Activated naive CD4-positive, alpha-beta T cell treated with anti-CD3 and anti-CD28 coated beads, Interleukin-2, amount 50 U/mL, for 24 hours (primary cell): ENCODE measurements around the gene CDKL5.
"Not testable (repeated sequence)": the region's sequence is repeated elsewhere in the genome, so short reads cannot be mapped to it uniquely, and the experiment has no call there.

Experiments
- H3K27ac Mint-ChIP-seq: one replicate; pipeline ENCODE4 v1.8.0; 2021; ENCODE audit warnings: mild to moderate bottlenecking, mixed read lengths
- H3K27me3 Mint-ChIP-seq: one replicate; pipeline ENCODE4 v1.8.0; 2021; ENCODE audit warnings: mixed read lengths
- H3K36me3 Mint-ChIP-seq: one replicate; pipeline ENCODE4 v1.8.0; 2021; ENCODE audit warnings: mixed read lengths
- H3K4me1 Mint-ChIP-seq: one replicate; pipeline ENCODE4 v1.8.0; 2021; ENCODE audit warnings: mixed read lengths
- H3K4me3 Mint-ChIP-seq: one replicate; pipeline ENCODE4 v1.8.0; 2021; ENCODE audit warnings: mild to moderate bottlenecking, mixed read lengths
- H3K9me3 Mint-ChIP-seq: one replicate; pipeline ENCODE4 v1.8.0; 2021; ENCODE audit warnings: mixed read lengths

Gene CDKL5

GRCh38 chrX:18579495-18579894 lies 154.1 kb downstream of the CDKL5 start:
- Mint-ChIP-seq H3K27me3 (no peaks in the 10 kb centered on the region), H3K4me3 (no peak overlapping the region), H3K9me3 (no peaks in the 10 kb centered on the region), H3K27ac (no peak overlapping the region), H3K36me3 (no peaks in the 10 kb centered on the region), H3K4me1 (no peaks in the 10 kb centered on the region)

- H3K4me3 Mint-ChIP-seq: no peak overlapping the region
- no peaks in the 10 kb centered on the region for H3K36me3 Mint-ChIP-seq
- H3K27ac Mint-ChIP-seq: no peak overlapping the region
- H3K4me1 Mint-ChIP-seq: no peaks in the 10 kb centered on the region
- H3K9me3 Mint-ChIP-seq: no peaks in the 10 kb centered on the region
- no peaks in the 10 kb centered on the region for H3K27me3 Mint-ChIP-seq
Observed at GRCh38 chrX:18582910-18583493, 157.6 kb downstream of the CDKL5 start.

- not testable (repeated sequence) for H3K4me3 Mint-ChIP-seq, H3K27me3 Mint-ChIP-seq, H3K27ac Mint-ChIP-seq, H3K9me3 Mint-ChIP-seq, H3K4me1 Mint-ChIP-seq
- peaks cover 12% of the 10 kb centered on the region for H3K36me3 Mint-ChIP-seq
Observed at GRCh38 chrX:18589292-18589691, 163.9 kb downstream of the CDKL5 start.

- Mint-ChIP-seq H3K27ac (no peak overlapping the region), H3K27me3 (no peaks in the 10 kb centered on the region), H3K36me3 (peaks cover 12% of the 10 kb centered on the region), H3K4me1 (no peaks in the 10 kb centered on the region), H3K9me3 (no peaks in the 10 kb centered on the region), H3K4me3 (no peak overlapping the region)
Observed at GRCh38 chrX:18591834-18592233, 166.4 kb downstream of the CDKL5 start.

- H3K36me3 Mint-ChIP-seq: peaks cover 14% of the 10 kb centered on the region
Observed at GRCh38 chrX:18594079-18594478, 168.7 kb downstream of the CDKL5 start.

GRCh38 chrX:18596096-18596495 lies 170.7 kb downstream of the CDKL5 start:
- H3K9me3 Mint-ChIP-seq: no peaks in the 10 kb centered on the region
- no peaks in the 10 kb centered on the region for H3K27me3 Mint-ChIP-seq
- H3K36me3 Mint-ChIP-seq: peaks cover 10% of the 10 kb centered on the region
- H3K27ac Mint-ChIP-seq: no peak overlapping the region
- H3K4me3 Mint-ChIP-seq: no peak overlapping the region
- H3K4me1 Mint-ChIP-seq: no peaks in the 10 kb centered on the region

More at GRCh38 chrX:18594079-18594478, 168.7 kb downstream of the CDKL5 start:
- H3K4me3 Mint-ChIP-seq: no peak overlapping the region
- H3K4me1 Mint-ChIP-seq: no peaks in the 10 kb centered on the region
- no peaks in the 10 kb centered on the region for H3K9me3 Mint-ChIP-seq
- H3K27me3 Mint-ChIP-seq: no peaks in the 10 kb centered on the region
- no peak overlapping the region for H3K27ac Mint-ChIP-seq

GRCh38 chrX:18598413-18598812 lies 173.0 kb downstream of the CDKL5 start:
- Mint-ChIP-seq H3K27me3 (no peaks in the 10 kb centered on the region), H3K27ac (no peak overlapping the region), H3K4me3 (no peak overlapping the region), H3K36me3 (peaks cover 6% of the 10 kb centered on the region), H3K4me1 (no peaks in the 10 kb centered on the region), H3K9me3 (no peaks in the 10 kb centered on the region)

- Mint-ChIP-seq H3K36me3 (peaks cover 13% of the 10 kb centered on the region), H3K27ac (no peak overlapping the region)
Observed at GRCh38 chrX:18607966-18608365, 182.6 kb downstream of the CDKL5 start.

GRCh38 chrX:18613930-18614639 lies 188.7 kb downstream of the CDKL5 start:
- H3K4me1 Mint-ChIP-seq: no peaks in the 10 kb centered on the region
- H3K27ac Mint-ChIP-seq: no peak overlapping the region
- H3K27me3 Mint-ChIP-seq: no peaks in the 10 kb centered on the region
- peaks cover 13% of the 10 kb centered on the region for H3K36me3 Mint-ChIP-seq
- H3K4me3 Mint-ChIP-seq: no peak overlapping the region
- no peaks in the 10 kb centered on the region for H3K9me3 Mint-ChIP-seq

More at GRCh38 chrX:18607966-18608365, 182.6 kb downstream of the CDKL5 start:
- H3K27me3 Mint-ChIP-seq: no peaks in the 10 kb centered on the region
- no peaks in the 10 kb centered on the region for H3K9me3 Mint-ChIP-seq
- H3K4me1 Mint-ChIP-seq: no peaks in the 10 kb centered on the region
- no peak overlapping the region for H3K4me3 Mint-ChIP-seq

GRCh38 chrX:18616688-18617406 lies 191.4 kb downstream of the CDKL5 start:
- H3K36me3 Mint-ChIP-seq: peaks cover 6% of the 10 kb centered on the region

GRCh38 chrX:18617407-18617750 lies 192.0 kb downstream of the CDKL5 start:
- Mint-ChIP-seq H3K9me3 (no peaks in the 10 kb centered on the region), H3K27ac (no peak overlapping the region), H3K4me3 (no peak overlapping the region), H3K4me1 (no peaks in the 10 kb centered on the region), H3K36me3 (peaks cover 6% of the 10 kb centered on the region), H3K27me3 (no peaks in the 10 kb centered on the region)

More at GRCh38 chrX:18616688-18617406, 191.4 kb downstream of the CDKL5 start:
- H3K4me1 Mint-ChIP-seq: no peaks in the 10 kb centered on the region
- H3K4me3 Mint-ChIP-seq: no peak overlapping the region
- H3K9me3 Mint-ChIP-seq: no peaks in the 10 kb centered on the region
- no peaks in the 10 kb centered on the region for H3K27me3 Mint-ChIP-seq
- H3K27ac Mint-ChIP-seq: no peak overlapping the region

GRCh38 chrX:18619288-18619687 lies 193.9 kb downstream of the CDKL5 start:
- peaks cover 4% of the 10 kb centered on the region for H3K36me3 Mint-ChIP-seq
- H3K27me3 Mint-ChIP-seq: no peaks in the 10 kb centered on the region
- no peaks in the 10 kb centered on the region for H3K9me3 Mint-ChIP-seq
- H3K4me3 Mint-ChIP-seq: no peak overlapping the region
- no peaks in the 10 kb centered on the region for H3K4me1 Mint-ChIP-seq
- H3K27ac Mint-ChIP-seq: no peak overlapping the region

- Mint-ChIP-seq H3K4me1 (no peaks in the 10 kb centered on the region), H3K27me3 (no peaks in the 10 kb centered on the region), H3K36me3 (peaks cover 4% of the 10 kb centered on the region), H3K27ac (no peak overlapping the region), H3K4me3 (no peak overlapping the region), H3K9me3 (no peaks in the 10 kb centered on the region)
Observed at GRCh38 chrX:18620349-18620748, 194.9 kb downstream of the CDKL5 start.

GRCh38 chrX:18624599-18624998 lies 199.2 kb downstream of the CDKL5 start:
- Mint-ChIP-seq H3K27ac (no peak overlapping the region), H3K27me3 (no peaks in the 10 kb centered on the region), H3K9me3 (no peaks in the 10 kb centered on the region), H3K36me3 (peaks cover 2% of the 10 kb centered on the region), H3K4me1 (no peaks in the 10 kb centered on the region), H3K4me3 (no peak overlapping the region)

GRCh38 chrX:18630934-18631333 lies 205.5 kb downstream of the CDKL5 start:
- Mint-ChIP-seq H3K27ac (no peak overlapping the region), H3K4me3 (no peak overlapping the region), H3K27me3 (no peaks in the 10 kb centered on the region), H3K4me1 (no peaks in the 10 kb centered on the region), H3K36me3 (peaks cover 6% of the 10 kb centered on the region), H3K9me3 (no peaks in the 10 kb centered on the region)

GRCh38 chrX:18638398-18638797 lies 213.0 kb downstream of the CDKL5 start:
- H3K4me1 Mint-ChIP-seq: no peaks in the 10 kb centered on the region

More at GRCh38 chrX:18638398-18638797, 213.0 kb downstream of the CDKL5 start:
- Mint-ChIP-seq H3K36me3 (peaks cover 5% of the 10 kb centered on the region), H3K27me3 (no peaks in the 10 kb centered on the region), H3K27ac (no peak overlapping the region), H3K9me3 (no peaks in the 10 kb centered on the region), H3K4me3 (no peak overlapping the region)
